Stimulated activated CD4-positive, alpha-beta T cell treated with anti-CD3 and anti-CD28 coated beads, TNF-alpha, amount 100 ng/mL, for 1 hour (primary cell): ENCODE results near the gene PRXL2A.

Experiments used
- DNase-seq, 3 donors: peaks; one replicate each; pipeline ENCODE4 v3.0.0-alpha.2; 2020; ENCODE audit warnings: low read depth in 3 of 3, low spot score in 1 of 3

The PRXL2A gene

GRCh38 chr10:80443531-80443974 is 35.2 kb downstream of the PRXL2A start:
- DNase-seq: no peak

- DNase-seq: no peak
These were observed 35.8 kb downstream of the PRXL2A start for GRCh38 chr10:80444124-80444523.

DNA sequence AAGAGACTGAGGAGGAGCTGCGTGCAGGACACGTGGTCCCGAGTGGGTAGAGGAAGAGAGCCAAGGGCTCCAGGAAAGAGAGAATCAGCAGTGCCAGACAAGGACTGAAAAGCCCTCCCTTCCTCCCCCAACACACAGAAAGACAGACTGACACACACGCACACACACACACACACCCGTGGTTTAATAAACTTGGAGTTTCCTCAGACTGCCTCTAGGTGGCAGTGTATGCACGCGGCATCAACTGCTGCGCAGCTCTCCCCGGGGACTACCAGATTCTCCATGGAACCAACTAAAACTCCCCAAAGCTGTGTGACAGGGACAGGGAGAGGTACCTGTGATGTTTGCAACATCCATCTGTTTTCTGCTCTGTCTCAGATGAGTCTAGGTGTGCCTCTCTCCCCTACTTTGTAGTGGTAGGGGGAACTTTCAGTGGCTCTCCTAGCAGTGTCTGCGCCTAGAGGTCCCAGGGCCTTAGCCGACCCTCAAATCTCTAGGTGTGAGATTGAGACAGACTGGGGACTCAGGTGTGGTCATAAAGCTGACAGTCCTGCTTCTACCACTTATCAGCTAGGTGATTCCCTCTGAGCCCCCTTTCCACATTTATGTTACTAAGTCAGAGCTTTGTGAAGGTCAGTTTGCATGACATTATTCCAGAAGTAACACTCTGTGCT is 36.4 kb downstream of the PRXL2A start:
- peak in 2 of 3 donors; percentile 37 to 59 for DNase-seq

GRCh38 chr10:80447436-80448190 is 39.3 kb downstream of the PRXL2A start:
- no peak for DNase-seq

DNA sequence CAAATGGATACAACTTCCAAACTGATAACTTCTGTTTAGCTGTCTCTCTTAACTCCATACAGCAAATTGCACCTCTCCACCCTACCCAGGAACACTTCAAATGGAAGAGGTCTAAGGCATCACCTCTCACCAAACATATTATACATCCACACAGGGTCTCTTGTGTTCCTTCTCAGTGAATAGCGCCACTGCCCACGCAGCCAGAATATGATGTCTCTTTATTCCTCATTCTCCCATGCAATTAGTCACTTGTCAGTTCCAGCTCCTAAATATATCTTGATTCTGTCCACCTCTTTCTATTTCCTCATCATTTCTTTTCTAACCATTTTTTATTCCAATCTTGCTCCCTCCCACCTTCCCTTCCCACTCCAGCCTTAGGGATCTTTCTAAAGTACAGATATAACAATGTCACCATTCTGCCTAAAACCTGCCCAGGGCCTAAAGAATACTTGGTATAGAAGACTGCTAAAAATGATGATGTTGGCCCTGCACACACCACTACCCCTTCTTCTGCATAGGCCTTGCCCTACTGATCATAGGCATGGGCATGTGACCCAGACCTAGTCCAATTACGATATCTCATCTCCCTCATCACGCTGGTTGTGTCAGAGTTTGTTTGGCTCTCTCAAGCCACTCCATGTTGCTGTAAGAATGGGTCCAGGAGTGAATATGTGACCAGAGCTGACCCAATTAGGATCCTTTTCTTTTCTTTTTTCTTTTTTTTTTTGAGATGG is 40.0 kb downstream of the PRXL2A start:
- DNase-seq: no peak

- DNase-seq: no peak
These were observed 41.2 kb downstream of the PRXL2A start for GRCh38 chr10:80449520-80449919.

DNA sequence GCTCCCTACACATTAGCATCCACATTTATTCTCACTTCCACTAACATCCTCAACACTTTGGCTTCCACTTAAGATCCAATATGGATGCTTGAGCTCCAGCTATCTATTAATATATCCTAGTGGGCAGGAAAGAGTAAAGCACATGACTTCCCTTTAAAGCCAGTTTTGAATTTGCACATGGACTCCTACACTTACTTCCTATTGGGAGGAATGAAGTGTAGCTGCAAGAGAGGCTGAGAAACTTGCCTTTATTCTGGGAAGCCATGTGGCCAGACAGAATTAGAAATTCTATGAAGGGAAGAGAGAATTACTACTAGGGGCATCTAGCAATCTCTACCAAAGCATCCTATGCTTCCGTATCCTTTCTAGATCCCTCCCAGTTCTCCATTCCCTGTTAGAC is 42.8 kb downstream of the PRXL2A start:
- DNase-seq: no peak

DNA sequence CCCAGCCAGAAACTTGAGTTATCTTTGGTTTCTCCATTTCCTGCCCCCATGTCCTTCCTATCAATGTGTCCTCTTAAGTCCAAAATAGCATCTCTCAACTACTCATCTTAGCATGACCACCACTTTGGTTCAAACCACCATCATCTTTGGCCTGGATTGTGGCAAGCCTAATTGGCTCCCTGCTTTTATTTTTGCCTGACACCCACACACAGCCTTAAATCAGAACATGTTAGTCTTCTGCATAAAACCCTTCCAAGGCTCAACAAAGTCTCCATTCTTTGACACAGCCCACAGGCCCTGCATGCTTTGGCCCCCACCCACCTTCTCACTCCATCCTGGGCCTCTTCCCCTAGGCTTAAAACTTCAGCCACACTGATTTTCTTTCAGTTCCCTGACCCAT is 43.7 kb downstream of the PRXL2A start:
- DNase-seq: no peak

- no peak for DNase-seq
These were observed 44.3 kb downstream of the PRXL2A start for GRCh38 chr10:80452640-80453039.

GRCh38 chr10:80453056-80453841 is 44.9 kb downstream of the PRXL2A start:
- DNase-seq: no peak

GRCh38 chr10:80453842-80454512 is 45.6 kb downstream of the PRXL2A start, which contains the start of gene TSPAN14:
TSS of gene TSPAN14 (plus strand) at chr10:80454310. CDS start at chr10:80489234, 34,924 bp downstream.
- DNase-seq: peak; percentile 35 to 64 (median 55)

- DNase-seq: no peak
These were observed 46.4 kb downstream of the PRXL2A start for GRCh38 chr10:80454513-80455460.

DNA sequence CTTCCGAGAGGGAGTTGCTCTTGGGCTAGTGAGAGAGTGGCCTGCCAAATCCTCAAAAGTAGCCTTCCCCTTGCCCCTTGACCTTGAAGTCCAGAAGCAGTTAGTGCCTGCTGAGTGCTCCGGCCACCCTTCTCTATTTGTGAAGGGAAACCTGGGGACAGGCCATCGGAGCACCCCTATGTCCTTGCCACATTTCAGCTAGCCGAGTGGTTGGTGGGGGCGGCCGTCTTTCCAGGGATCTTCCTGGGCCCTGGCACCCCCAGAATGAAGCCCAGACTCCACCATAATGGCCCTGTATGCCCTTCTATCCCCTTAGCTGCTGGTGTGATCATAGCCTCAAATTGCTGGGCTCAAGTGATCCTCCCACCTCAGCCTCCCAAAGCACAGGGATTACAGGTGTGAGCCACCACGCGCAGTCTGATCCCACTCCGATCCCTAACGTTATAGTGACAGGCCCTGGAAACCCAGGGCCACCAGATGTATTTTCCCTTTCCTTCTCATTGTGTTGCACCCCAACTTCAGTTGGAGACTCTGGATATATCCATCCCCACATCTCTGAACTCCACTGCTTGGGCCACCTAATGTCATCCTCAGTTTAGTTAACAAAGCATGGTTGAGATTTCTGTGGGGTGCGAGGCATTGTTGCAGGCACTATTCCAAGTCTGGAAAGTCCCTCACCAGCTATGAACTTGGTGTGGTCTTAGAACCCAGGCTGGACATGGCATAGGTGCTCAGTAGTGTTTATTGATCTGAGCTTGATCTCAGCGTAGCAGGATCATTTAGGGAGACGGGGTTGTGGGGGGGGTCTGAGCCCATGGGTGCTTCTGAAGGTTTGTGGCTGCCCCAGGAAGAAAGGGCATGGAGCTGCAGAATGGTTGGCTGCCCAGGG is 47.4 kb downstream of the PRXL2A start:
- DNase-seq: no peak

DNA sequence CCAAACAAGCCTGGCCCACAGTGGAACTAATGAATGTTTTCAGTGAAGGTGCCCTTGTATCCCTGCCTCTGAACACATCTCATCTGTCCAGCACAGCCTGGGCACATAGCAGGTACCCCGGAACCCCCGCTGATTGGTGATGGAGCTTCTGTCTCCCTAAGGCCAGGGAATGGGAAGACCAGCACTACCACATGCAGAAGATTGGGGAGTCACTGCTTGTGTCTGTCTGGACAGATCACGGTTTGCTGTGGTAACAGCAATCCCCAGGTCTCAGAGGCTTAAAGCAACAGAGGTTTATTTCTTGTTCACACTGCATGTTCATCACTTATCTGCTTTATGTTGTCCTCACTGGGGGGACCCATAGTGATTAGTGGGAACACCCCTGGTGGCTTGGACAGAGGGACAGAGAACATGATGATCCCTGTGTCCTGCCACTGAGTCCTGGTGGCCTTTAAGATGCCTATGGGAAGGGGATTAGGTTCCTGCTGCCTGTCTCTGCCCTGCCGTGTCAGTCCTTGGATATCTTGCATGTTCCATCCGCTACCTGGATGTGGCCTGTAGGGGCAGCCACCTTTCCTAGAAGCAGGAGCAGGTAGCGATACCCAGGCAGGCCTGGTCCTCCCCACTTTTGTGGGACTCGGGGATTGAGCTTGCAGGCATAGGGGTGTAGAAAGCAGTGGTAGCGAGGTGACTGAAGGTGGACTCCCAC is 49.4 kb downstream of the PRXL2A start:
- DNase-seq: no peak

DNA sequence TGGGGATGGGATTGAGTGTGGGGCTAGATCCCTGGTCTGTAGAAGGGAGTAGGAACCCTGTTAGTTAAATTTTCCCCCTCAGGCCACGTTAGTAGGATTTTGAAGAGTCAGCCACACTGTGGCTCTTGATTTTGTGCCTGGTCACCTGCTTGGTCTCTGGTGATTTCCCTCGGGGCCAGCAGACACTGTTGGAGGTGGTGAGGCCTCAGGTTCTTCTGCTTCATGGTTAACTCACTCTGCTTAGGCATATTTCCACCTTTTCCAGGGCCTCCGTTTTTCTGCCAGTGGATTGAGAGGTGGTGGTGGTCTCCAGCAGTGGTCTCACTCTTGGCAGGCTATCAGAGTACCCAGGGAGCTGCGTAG is 49.9 kb downstream of the PRXL2A start:
- DNase-seq: no peak

DNA sequence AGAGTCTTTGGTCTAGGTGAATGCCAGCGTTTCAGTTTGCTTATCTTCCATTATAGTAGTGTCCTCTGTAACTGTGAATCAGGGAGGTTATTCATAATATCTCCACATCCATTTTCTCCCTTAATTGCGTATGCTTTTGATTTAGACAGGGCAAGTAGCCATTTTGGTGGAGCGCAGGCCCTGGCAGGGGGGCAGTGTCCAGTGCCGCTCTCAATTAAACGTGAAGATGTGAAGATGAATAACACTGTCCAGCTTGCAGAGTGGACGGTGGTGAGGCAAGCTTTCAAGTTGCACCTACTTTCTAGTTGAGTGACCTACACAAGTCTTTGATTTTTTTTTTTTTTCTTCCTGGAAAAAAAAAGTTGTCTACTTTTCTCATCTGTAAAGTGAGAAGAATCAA is 50.3 kb downstream of the PRXL2A start:
- DNase-seq: no peak

DNA sequence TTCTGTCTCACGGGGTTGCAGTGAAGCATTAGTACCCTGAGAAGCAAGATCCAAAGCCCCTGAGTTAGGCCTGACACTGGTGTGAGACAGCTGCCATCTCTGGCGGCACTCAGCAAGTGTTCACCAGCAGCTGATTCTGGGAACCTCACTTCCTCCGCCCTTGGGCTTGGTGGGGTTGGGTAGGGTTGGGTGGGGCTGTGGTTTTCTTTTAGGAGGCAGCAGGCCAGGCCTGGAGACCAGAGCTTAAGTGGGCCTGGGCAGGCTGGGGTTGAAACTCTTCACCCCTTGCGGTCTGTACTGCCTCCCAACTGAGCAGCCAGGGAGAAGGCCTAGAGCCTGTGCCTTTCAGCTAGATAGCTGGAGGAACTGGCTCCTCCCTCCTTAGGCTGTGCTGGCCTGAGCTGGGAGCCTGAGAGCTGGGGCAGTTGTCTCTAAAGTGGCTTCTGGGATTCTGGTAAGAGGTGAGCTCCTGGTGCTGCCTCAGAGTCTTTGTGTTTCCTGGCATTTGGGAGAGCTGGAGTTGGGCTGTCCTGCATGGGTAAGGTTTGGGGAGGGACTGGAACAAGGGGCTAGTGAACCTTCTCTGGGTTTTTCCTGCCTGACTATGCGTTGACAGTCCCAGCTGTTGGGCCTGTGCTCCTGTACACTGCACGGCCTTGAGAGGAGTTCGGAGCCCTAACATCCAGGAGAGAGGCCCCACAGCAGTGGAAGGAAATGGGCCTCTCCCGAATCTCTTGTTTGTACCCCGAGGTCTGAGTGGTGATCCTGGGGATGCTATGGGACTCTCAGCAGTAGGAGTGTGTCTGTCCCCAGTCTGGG is 50.9 kb downstream of the PRXL2A start:
- no peak for DNase-seq
